Measurements from ENCODE around the gene SLC6A11.
A peak's percentile ranks its signal among the peaks of the same experiment; 100 is the strongest.

The SLC6A11 gene

GRCh38 chr3:10845001-10845761 is 29.2 kb downstream of the SLC6A11 start:
- DNase-seq, result peak; percentile 4

- DNase-seq, result no peak
Observed at GRCh38 chr3:10845839-10846656, 30.0 kb downstream of the SLC6A11 start.

- DNase-seq, result no peak
Observed at GRCh38 chr3:10846657-10846975, 30.6 kb downstream of the SLC6A11 start.

GRCh38 chr3:10848261-10848660 is 32.2 kb downstream of the SLC6A11 start:
- DNase-seq, result no peak

GRCh38 chr3:10852066-10852808 is 36.2 kb downstream of the SLC6A11 start:
- DNase-seq, result no peak

- DNase-seq, result no peak
Observed at GRCh38 chr3:10855083-10855870, 39.2 kb downstream of the SLC6A11 start.

GRCh38 chr3:10855871-10856662 is 40.0 kb downstream of the SLC6A11 start:
- DNase-seq, result no peak

- DNase-seq, result no peak
Observed at GRCh38 chr3:10857235-10857634, 41.2 kb downstream of the SLC6A11 start.

GRCh38 chr3:10858091-10858490 is 42.1 kb downstream of the SLC6A11 start:
- no peak for DNase-seq

GRCh38 chr3:10867384-10867783 is 51.4 kb downstream of the SLC6A11 start:
- no peak for DNase-seq

GRCh38 chr3:10869460-10869859 is 53.4 kb downstream of the SLC6A11 start:
- no peak for DNase-seq

- DNase-seq, result no peak
Observed at GRCh38 chr3:10870296-10870695, 54.3 kb downstream of the SLC6A11 start.

GRCh38 chr3:10873415-10873814 is 57.4 kb downstream of the SLC6A11 start:
- no peak for DNase-seq

GRCh38 chr3:10875914-10876313 is 59.9 kb downstream of the SLC6A11 start:
- DNase-seq, result no peak

GRCh38 chr3:10876661-10877060 is 60.6 kb downstream of the SLC6A11 start:
- no peak for DNase-seq

- DNase-seq, result no peak
Observed at GRCh38 chr3:10882851-10883250, 66.8 kb downstream of the SLC6A11 start.

GRCh38 chr3:10883478-10884234 is 67.6 kb downstream of the SLC6A11 start:
- no peak for DNase-seq

GRCh38 chr3:10887015-10887414 is 71.0 kb downstream of the SLC6A11 start:
- no peak for DNase-seq

GRCh38 chr3:10888518-10889090 is 72.6 kb downstream of the SLC6A11 start:
- peak; percentile 29 for DNase-seq

- no peak for DNase-seq
Observed at GRCh38 chr3:10889206-10889960, 73.4 kb downstream of the SLC6A11 start.

All from KG1 (cell line).